Activated CD8-positive, alpha-beta memory T cell treated with anti-CD3 and anti-CD28 coated beads for 36 hours (primary cell): ENCODE results near the gene SLC17A7. TPM values are rescaled to one million over a fixed set of nuclear protein-coding genes. Genes with fewer than 3 reads are reported as not detected.

ENCODE experiments used
- CTCF ChIA-PET: fragments of 350-600 bp; sonication (Branson Sonifier 250); formaldehyde crosslinking; loops from one replicate; lab custom pipeline; 2021; ENCODE audit warnings: antibody characterized with exemption; lab: Charles Lee
- POLR2A ChIA-PET: fragments of 350-600 bp; sonication (Branson Sonifier 250); formaldehyde crosslinking; loops from one replicate; lab custom pipeline; 2021; ENCODE audit warnings: antibody characterized with exemption; lab: Charles Lee
- total RNA-seq, 2 experiments: library from RNA; stranded (reverse); gene quantifications; one replicate each; pipeline ENCODE4 v1.2.3, GENCODE V29; 2021

Gene SLC17A7
- total RNA-seq, 2 experiments from 2014 or later, result not detected

- POLR2A ChIA-PET, result interaction anchor here (0.6 to 1.2 kb wide), 3 partner anchors 11 to 134 kb away, joined by 4 to 6 read pairs (median 4); partner anchors contain the start of gene RCN3
Measured at GRCh38 chr19:49455773-49456172, 14.4 kb upstream of the SLC17A7 start.

GRCh38 chr19:49453757-49454240, 12.5 kb upstream of the SLC17A7 start:
- ChIA-PET POLR2A (interaction anchor here (0.6 to 1.8 kb wide), 5 partner anchors 13 to 42 kb away, joined by 3 to 5 read pairs (median 4); partner anchors contain the start of gene FLT3LG), CTCF (interaction anchor here (1.6 to 5.0 kb wide), 6 partner anchors 9 to 22 kb away, joined by 5 to 21 read pairs (median 8); partner anchors contain the start of gene FLT3LG)

More at GRCh38 chr19:49455773-49456172, 14.4 kb upstream of the SLC17A7 start:
- CTCF ChIA-PET, result interaction anchor here (1.0 to 2.0 kb wide), 2 partner anchors 10 to 17 kb away, joined by 3 to 7 read pairs; no protein-coding TSS in a partner anchor

GRCh38 chr19:49453013-49453756, 11.9 kb upstream of the SLC17A7 start, which contains the start of gene ALDH16A1:
Gene ALDH16A1 (plus strand): TSS chr19:49453225. CDS start chr19:49453332, 107 bp downstream.
- POLR2A ChIA-PET, result interaction anchor here (0.6 to 1.8 kb wide), 7 partner anchors 14 to 457 kb away, joined by 3 to 9 read pairs (median 4); partner anchors contain the start of genes FLT3LG and RPL13A
- CTCF ChIA-PET, result interaction anchor here (1.6 to 5.0 kb wide), 5 partner anchors 8 to 23 kb away, joined by 5 to 21 read pairs (median 9); partner anchors contain the start of gene FLT3LG

- CTCF ChIA-PET, result interaction anchor here (0.6 to 5.0 kb wide), 7 partner anchors 18 to 95 kb away, joined by 3 to 21 read pairs (median 4); partner anchors contain the start of gene FLT3LG
Measured at GRCh38 chr19:49451430-49452181, 10.3 kb upstream of the SLC17A7 start, which contains the start of gene PIH1D1. Gene PIH1D1 (minus strand): TSS chr19:49451814. CDS start chr19:49451574, 240 bp downstream.

GRCh38 chr19:49450405-49450804, 9.1 kb upstream of the SLC17A7 start:
- ChIA-PET CTCF (interaction anchor here (1.7 to 5.0 kb wide), 3 partner anchors 20 to 26 kb away, joined by 4 to 21 read pairs (median 7); partner anchors contain the start of gene FLT3LG), POLR2A (interaction anchor here (1.3 to 1.6 kb wide), 2 partner anchors 22 to 37 kb away, joined by 3 to 5 read pairs; partner anchors contain the start of gene RPL13A)

More at GRCh38 chr19:49451430-49452181, 10.3 kb upstream of the SLC17A7 start, which contains the start of gene PIH1D1:
- POLR2A ChIA-PET, result interaction anchor here (0.5 to 1.6 kb wide), 9 partner anchors 9 to 1423 kb away, joined by 3 to 5 read pairs (median 3); partner anchors contain the start of gene RPL13A

- ChIA-PET POLR2A (interaction anchor here (0.6 kb wide), 1 partner anchor 108 kb away, joined by 3 read pairs; no protein-coding TSS in a partner anchor), CTCF (interaction anchor here (0.7 to 2.1 kb wide), 2 partner anchors 22 to 76 kb away, joined by 3 to 7 read pairs; no protein-coding TSS in a partner anchor)
Measured at GRCh38 chr19:49448432-49448786, 7.1 kb upstream of the SLC17A7 start.

GRCh38 chr19:49447485-49448431, 6.4 kb upstream of the SLC17A7 start:
- CTCF ChIA-PET, result interaction anchor here (0.9 kb wide), 1 partner anchor 56 kb away, joined by 4 read pairs; no protein-coding TSS in a partner anchor
- POLR2A ChIA-PET, result interaction anchor here (0.6 kb wide), 1 partner anchor 108 kb away, joined by 3 read pairs; no protein-coding TSS in a partner anchor

- ChIA-PET POLR2A (no interaction called here), CTCF (interaction anchor here (0.7 to 3.8 kb wide), 4 partner anchors 8 to 101 kb away, joined by 4 to 20 read pairs (median 8); partner anchors contain the start of gene FLT3LG)
Measured at GRCh38 chr19:49445997-49446396, 4.7 kb upstream of the SLC17A7 start.

GRCh38 chr19:49444100-49444700, 2.9 kb upstream of the SLC17A7 start:
- CTCF ChIA-PET, result interaction anchor here (0.6 to 3.8 kb wide), 10 partner anchors 10 to 469 kb away, joined by 3 to 20 read pairs (median 5); partner anchors contain the start of gene FLT3LG
- POLR2A ChIA-PET, result interaction anchor here (0.7 to 1.0 kb wide), 2 partner anchors 12 to 34 kb away, joined by 3 to 6 read pairs; no protein-coding TSS in a partner anchor

- POLR2A ChIA-PET, result interaction anchor here (0.6 to 1.0 kb wide), 2 partner anchors 8 to 33 kb away, joined by 3 read pairs; no protein-coding TSS in a partner anchor
- CTCF ChIA-PET, result interaction anchor here (0.6 to 3.8 kb wide), 14 partner anchors 11 to 336 kb away, joined by 3 to 20 read pairs (median 4); partner anchors contain the start of gene KASH5
Measured at GRCh38 chr19:49443366-49444099, 2.2 kb upstream of the SLC17A7 start.

- ChIA-PET POLR2A (interaction anchor here (0.6 kb wide), 1 partner anchor 9 kb away, joined by 3 read pairs; no protein-coding TSS in a partner anchor), CTCF (interaction anchor here (0.6 to 3.8 kb wide), 11 partner anchors 17 to 120 kb away, joined by 3 to 20 read pairs (median 3); partner anchors contain the start of gene KASH5)
Measured at GRCh38 chr19:49442771-49443365, 1.5 kb upstream of the SLC17A7 start.

- ChIA-PET POLR2A (no interaction called here), CTCF (interaction anchor here (0.8 to 1.8 kb wide), 6 partner anchors 23 to 120 kb away, joined by 3 to 11 read pairs (median 4); partner anchors contain the start of gene KASH5)
Measured at GRCh38 chr19:49442354-49442753, 1.0 kb upstream of the SLC17A7 start.

GRCh38 chr19:49441960-49442350, 628 bp upstream of the SLC17A7 start:
- CTCF ChIA-PET, result interaction anchor here (0.8 to 1.8 kb wide), 3 partner anchors 31 to 119 kb away, joined by 4 to 11 read pairs (median 8); no protein-coding TSS in a partner anchor
- POLR2A ChIA-PET, result no interaction called here

- POLR2A ChIA-PET, result interaction anchor here (0.6 kb wide), 1 partner anchor 30 kb away, joined by 7 read pairs; no protein-coding TSS in a partner anchor
Measured at GRCh38 chr19:49440439-49441209, 703 bp downstream of the SLC17A7 start.

More at GRCh38 chr19:49440439-49441209, 703 bp downstream of the SLC17A7 start:
- CTCF ChIA-PET, result interaction anchor here (1.2 to 2.2 kb wide), 2 partner anchors 9 to 33 kb away, joined by 4 to 7 read pairs; partner anchors contain the start of gene FLT3LG
